ENCODE measurements around the gene LETMD1.

- no peak for TF ChIP-seq CTCF (conservative IDR thresholded peaks at IDR 0.05; ENCODE audit: low read depth, low read length)
- TF ChIP-seq POLR2A (IDR thresholded peaks at IDR 0.05; ENCODE audit: low read depth, low read length): no peak
- no peak for TF ChIP-seq RAD21 (IDR thresholded peaks at IDR 0.05; ENCODE audit: low read length)
- no peak for TF ChIP-seq MXI1 (IDR thresholded peaks at IDR 0.05; ENCODE audit: borderline replicate concordance, low read depth, low read length)
These were observed 60.0 kb downstream of the LETMD1 start for GRCh38 chr12:51108136-51108535.

Measured in IMR-90 (cell line).